Tibial nerve (tissue), 4 donors: ENCODE results near the gene CD163L1.

Experiments
- CTCF ChIP-seq, 5 experiments: fragments of 200-600 bp in 3 of 5; fragments of 450-650 bp in 2 of 5; sonication (generic) in 3 of 5; IDR thresholded peaks; one replicate each; pipeline ENCODE4 v1.5.1; 2016 to 2019; ENCODE audit warnings: antibody characterized with exemption in 5 of 5, mild to moderate bottlenecking in 3 of 5, moderate library complexity in 2 of 5
- EP300 ChIP-seq, 2 donors: sonication (generic); formaldehyde crosslinking; IDR thresholded peaks; one replicate each; pipeline ENCODE4 v1.6.1; 2017; ENCODE audit warnings: antibody characterized with exemption in 2 of 2, mild to moderate bottlenecking in 1 of 2
- POLR2A ChIP-seq, 2 donors: fragments of 450-650 bp; IDR thresholded peaks; one replicate each; pipeline ENCODE4 v1.6.1; 2017; ENCODE audit warnings: antibody characterized with exemption in 2 of 2, mild to moderate bottlenecking in 2 of 2, moderate library complexity in 2 of 2

- TF ChIP-seq CTCF (IDR thresholded peaks at IDR 0.05) (no peak), POLR2A (IDR thresholded peaks at IDR 0.05) (no peak), EP300 (IDR thresholded peaks at IDR 0.05) (no peak)
Observed at GRCh38 chr12:7493006-7493405, 49.1 kb upstream of the CD163L1 start.
